Ascending aorta (tissue), 2 donors: ENCODE data around the gene APOBR. TPM values are rescaled to one million over a fixed set of nuclear protein-coding genes. Genes with fewer than 3 reads are reported as not detected.

Experiments
- DNase-seq, 2 donors: peaks; one replicate each; pipeline ENCODE4 v3.0.0-alpha.2; 2019; ENCODE audit warnings: low spot score in 2 of 2
- H3K27ac ChIP-seq, 2 donors: fragments of 200-600 bp; sonication (generic); one replicate each; pipeline ENCODE4 v1.5.1; 2016 to 2017; ENCODE audit warnings: mild to moderate bottlenecking in 1 of 2
- H3K27me3 ChIP-seq: fragments of 200-600 bp; sonication (generic); one replicate; pipeline ENCODE4 v1.5.1; 2017
- H3K36me3 ChIP-seq, 2 donors: fragments of 200-600 bp; sonication (generic); one replicate each; pipeline ENCODE4 v1.5.1; 2016
- H3K4me1 ChIP-seq, 2 donors: fragments of 200-600 bp; sonication (generic); one replicate each; pipeline ENCODE4 v1.5.1; 2016 to 2017; ENCODE audit warnings: mild to moderate bottlenecking in 1 of 2
- H3K4me3 ChIP-seq, 2 donors: fragments of 200-600 bp; sonication (generic); one replicate each; pipeline ENCODE4 v1.5.1; 2016 to 2017; ENCODE audit warnings: mild to moderate bottlenecking in 1 of 2
- H3K9me3 ChIP-seq, 2 donors: fragments of 200-600 bp; sonication (generic); one replicate each; pipeline ENCODE4 v1.5.1; 2016
- intact Hi-C: fragments of 100-400 bp; cut with DNase I; formaldehyde crosslinking; loops from one replicate; pipeline ENCODE4 v1.15.1; 2023
- total RNA-seq: library from RNA; depleted of rRNA; stranded (reverse); fragments of >200 nt; gene quantifications from one replicate; pipeline ENCODE4 v1.1.0, GENCODE V29; 2016
- TF ChIP-seq, protein P1 (sequence below), 3 experiments: fragments of 200-600 bp in 2 of 3; fragments of 450-650 bp in 1 of 3; sonication (generic) in 2 of 3; IDR thresholded peaks; one replicate each; pipeline ENCODE4 v1.5.1; 2016 to 2019; ENCODE audit warnings: antibody characterized with exemption in 3 of 3, mild to moderate bottlenecking in 1 of 3, moderate library complexity in 1 of 3

APOBR gene
- total RNA-seq, 1 donor from 2014 or later, result 1.2 TPM

DNA sequence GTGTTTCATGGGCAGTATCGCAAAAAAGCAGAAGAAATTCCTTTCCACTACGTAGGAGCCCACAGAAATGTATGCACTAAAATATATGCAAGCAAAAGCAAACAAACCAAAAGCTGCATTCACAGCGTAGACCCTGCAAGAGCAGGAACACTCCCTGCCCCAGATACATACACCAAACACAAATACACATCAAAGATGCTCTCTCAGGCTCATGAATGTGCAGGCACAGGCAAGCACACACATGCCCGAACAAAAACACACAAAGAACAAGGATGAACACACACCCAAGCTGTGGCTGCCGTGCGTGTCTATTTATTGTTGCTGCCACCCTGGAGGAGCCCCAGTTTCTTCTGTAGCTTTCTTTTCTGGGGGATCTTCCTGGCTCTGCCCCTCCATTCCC is 42.6 kb downstream of the APOBR start:
- TF ChIP-seq, protein P1, sequence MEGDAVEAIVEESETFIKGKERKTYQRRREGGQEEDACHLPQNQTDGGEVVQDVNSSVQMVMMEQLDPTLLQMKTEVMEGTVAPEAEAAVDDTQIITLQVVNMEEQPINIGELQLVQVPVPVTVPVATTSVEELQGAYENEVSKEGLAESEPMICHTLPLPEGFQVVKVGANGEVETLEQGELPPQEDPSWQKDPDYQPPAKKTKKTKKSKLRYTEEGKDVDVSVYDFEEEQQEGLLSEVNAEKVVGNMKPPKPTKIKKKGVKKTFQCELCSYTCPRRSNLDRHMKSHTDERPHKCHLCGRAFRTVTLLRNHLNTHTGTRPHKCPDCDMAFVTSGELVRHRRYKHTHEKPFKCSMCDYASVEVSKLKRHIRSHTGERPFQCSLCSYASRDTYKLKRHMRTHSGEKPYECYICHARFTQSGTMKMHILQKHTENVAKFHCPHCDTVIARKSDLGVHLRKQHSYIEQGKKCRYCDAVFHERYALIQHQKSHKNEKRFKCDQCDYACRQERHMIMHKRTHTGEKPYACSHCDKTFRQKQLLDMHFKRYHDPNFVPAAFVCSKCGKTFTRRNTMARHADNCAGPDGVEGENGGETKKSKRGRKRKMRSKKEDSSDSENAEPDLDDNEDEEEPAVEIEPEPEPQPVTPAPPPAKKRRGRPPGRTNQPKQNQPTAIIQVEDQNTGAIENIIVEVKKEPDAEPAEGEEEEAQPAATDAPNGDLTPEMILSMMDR (IDR thresholded peaks at IDR 0.05), result no peak
- Histone ChIP-seq H3K4me1 (peaks cover 9 to 20% of the 10 kb centered on the region in 2 donors), H3K4me3 (peak overlapping the region; percentile 60 to 74), H3K36me3 (peaks cover 3 to 31% of the 10 kb centered on the region in 2 donors), H3K27ac (peak overlapping the region in 1 of 2 donors; percentile 80), H3K9me3 (peaks cover 0 to 19% of the 10 kb centered on the region in 2 donors), H3K27me3 (no peaks in the 10 kb centered on the region)
- no peak for DNase-seq
- intact Hi-C loops, result loop anchor here (10.0 kb wide), 1 partner anchor 322 kb away; the partner anchor contains the start of gene XPO6

DNA sequence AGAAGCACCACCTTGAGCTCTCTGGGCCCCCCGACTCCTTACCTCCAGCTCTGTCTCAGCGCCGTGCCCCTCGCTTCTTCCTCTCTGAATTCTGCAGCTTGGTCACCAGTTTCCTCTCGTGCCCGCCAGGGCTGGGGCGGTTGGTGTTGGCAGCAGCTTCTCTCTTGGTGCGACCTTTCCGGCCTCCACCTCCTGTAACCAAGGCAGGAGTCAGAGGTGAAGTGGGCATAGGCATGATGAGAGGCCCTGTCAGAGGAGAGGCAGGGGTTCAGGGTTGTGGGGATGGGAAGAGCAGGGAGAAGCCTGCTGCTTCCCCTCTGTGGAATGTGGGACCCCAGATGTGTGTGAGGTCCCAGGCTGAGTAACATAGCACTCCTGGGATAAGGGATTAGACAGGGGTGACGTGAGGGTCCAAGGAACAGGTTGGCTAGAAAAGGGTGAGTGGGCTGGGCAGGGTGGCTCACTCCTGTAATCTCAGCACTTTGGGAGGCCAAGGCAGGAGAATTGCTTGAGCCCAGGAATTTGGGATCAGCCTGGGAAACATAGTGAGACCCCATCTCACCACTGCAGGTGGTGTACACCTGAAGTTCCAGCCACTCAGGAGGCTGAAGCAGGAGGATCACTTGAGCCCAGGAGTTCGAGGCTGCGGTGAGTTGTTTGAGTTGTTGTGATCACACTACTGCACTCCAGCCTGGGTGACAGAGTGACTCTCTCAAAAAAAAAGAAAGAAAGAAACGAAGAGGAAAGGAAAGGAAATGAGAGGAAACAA is 43.7 kb downstream of the APOBR start:
- no peaks in the 10 kb centered on the region for H3K27me3 ChIP-seq
- H3K4me1 ChIP-seq, result peaks cover 9 to 20% of the 10 kb centered on the region in 2 donors
- DNase-seq, result no peak
- TF ChIP-seq, protein P1 (IDR thresholded peaks at IDR 0.05), result no peak
- peaks cover 0 to 19% of the 10 kb centered on the region in 2 donors for H3K9me3 ChIP-seq
- intact Hi-C loops, result loop anchor here (2.0 to 10.0 kb wide), 2 partner anchors 45 to 323 kb away; partner anchors contain the start of genes CLN3 and XPO6
- peaks cover 3 to 31% of the 10 kb centered on the region in 2 donors for H3K36me3 ChIP-seq
- H3K27ac ChIP-seq, result peak overlapping the region; percentile 80 to 95
- peak overlapping the region; percentile 60 to 74 for H3K4me3 ChIP-seq

DNA sequence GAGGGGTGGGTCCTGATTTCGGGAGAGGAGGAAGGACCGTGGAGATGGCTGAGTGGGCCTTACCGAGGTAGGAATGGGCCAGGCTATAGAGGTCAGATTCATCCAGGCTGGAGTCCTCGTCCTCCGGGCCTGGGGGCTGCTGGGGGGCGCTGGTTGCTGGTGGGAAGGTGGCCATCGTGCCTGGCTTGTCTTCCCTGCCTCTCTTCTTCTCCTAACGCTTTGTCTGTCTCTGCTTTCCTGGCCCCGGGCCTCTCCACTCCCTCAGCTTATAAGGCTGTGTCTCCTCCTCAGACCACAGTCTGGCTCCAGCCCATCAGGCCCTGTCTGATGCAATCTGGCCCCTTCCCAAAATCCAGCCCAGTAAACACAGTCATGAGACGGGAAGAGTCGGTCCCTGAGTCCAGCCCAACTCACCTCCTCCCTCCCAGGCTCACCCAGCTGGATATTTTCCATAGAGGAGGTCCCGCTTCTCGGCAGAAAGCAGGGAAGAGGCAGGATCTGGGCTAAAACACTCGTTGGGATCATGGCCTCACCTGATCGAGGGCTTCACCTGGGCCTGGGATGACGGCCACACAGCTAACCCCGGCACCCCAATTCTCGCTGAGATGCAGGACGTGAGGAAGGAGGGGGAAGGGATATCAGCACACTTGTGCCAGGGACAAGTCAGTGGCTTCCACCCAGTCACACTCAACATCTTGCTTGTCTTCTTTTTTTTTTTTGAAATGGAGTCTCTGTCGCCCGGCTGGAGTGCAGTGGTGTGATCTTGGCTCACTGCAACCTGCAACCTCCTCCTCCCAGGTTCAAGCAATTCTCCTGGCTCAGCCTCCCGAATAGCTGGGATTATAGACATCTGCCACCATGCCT is 44.5 kb downstream of the APOBR start, which contains the start of gene NUPR1:
Gene NUPR1, minus strand, starts transcription at position 242 of the 864 bp plus-strand sequence. Its CDS starts 67 bp downstream, at position 175.
- Histone ChIP-seq H3K27me3 (no peaks in the 10 kb centered on the region), H3K9me3 (peaks cover 0 to 19% of the 10 kb centered on the region in 2 donors), H3K27ac (peak within 1 kb of the TSS; percentile 80 to 95), H3K4me1 (peaks cover 9 to 20% of the 10 kb centered on the region in 2 donors), H3K4me3 (peak within 1 kb of the TSS; percentile 60 to 74), H3K36me3 (peaks cover 3 to 25% of the 10 kb centered on the region in 2 donors)
- TF ChIP-seq, protein P1 (IDR thresholded peaks at IDR 0.05), result no peak
- DNase-seq, result peak; percentile 81 to 97
- intact Hi-C loops, result loop anchor here (1.0 to 10.0 kb wide), 3 partner anchors 14 to 324 kb away; partner anchors contain the start of genes CLN3, SGF29 and XPO6

DNA sequence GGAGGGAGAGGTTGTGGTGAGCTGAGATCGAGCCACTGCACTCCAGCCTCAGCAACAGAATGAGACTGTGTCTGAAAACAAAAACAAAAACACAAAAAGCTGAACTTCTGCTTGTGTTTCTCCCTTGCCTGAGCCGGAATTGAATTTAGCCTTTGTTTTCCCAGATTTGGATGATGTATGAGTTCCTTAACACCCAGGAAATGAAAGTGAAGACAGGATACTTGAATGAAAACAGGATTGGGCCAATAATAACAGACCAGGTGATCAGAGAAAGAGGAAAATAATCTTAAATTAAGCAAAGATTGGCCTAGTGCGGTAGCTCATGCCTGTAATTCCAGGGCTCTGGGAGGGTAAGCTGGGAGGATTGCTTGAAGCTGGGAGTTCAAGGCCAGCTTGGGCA is 45.9 kb downstream of the APOBR start:
- H3K27me3 ChIP-seq, result no peaks in the 10 kb centered on the region
- H3K4me1 ChIP-seq, result peaks cover 9 to 20% of the 10 kb centered on the region in 2 donors
- TF ChIP-seq, protein P1 (IDR thresholded peaks at IDR 0.05), result no peak
- H3K27ac ChIP-seq, result peak overlapping the region in 1 of 2 donors; percentile 80
- intact Hi-C loops, result no loop called here
- DNase-seq, result no peak
- H3K4me3 ChIP-seq, result no peak overlapping the region
- peaks cover 0 to 18% of the 10 kb centered on the region in 2 donors for H3K36me3 ChIP-seq
- peaks cover 0 to 15% of the 10 kb centered on the region in 2 donors for H3K9me3 ChIP-seq

DNA sequence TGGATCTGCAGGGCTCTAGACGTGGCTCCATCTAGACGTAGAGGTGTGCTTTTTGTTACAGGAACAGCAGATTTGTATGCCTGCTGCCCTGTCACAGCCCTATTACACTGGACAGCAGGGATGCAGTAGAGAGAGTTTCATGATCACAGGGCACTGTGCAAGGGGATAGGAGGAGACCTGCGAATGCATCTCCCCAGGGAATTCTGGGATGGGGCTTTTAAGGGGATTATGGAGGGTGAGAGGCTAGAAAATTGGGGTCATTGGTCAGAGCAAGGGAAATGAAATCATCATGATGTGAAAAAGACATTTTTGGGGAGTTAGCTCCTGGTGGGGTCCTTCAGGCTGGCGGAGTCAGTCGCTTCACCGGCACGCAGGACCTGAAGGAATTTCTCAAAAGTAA is 48.2 kb downstream of the APOBR start:
- no peak overlapping the region for H3K4me3 ChIP-seq
- H3K36me3 ChIP-seq, result peaks cover 0 to under 1% of the 10 kb centered on the region in 2 donors
- no peak overlapping the region for H3K27ac ChIP-seq
- TF ChIP-seq, protein P1 (IDR thresholded peaks at IDR 0.05), result no peak
- peaks cover 5 to 12% of the 10 kb centered on the region in 2 donors for H3K4me1 ChIP-seq
- H3K27me3 ChIP-seq, result no peaks in the 10 kb centered on the region
- DNase-seq, result no peak
- no peaks in the 10 kb centered on the region for H3K9me3 ChIP-seq
- intact Hi-C loops, result no loop called here
